Erythroblast (primary cell): ENCODE data around the gene FGF5.

ENCODE experiments used
- GATA1 ChIP-seq: IDR thresholded peaks from 2 replicates; pipeline ENCODE4 v1.6.1; 2011; ENCODE audit warnings: low read depth, mild to moderate bottlenecking, control low read depth, low read length, moderate library complexity
- POLR2A ChIP-seq: IDR thresholded peaks from 2 replicates; pipeline ENCODE4 v1.6.1; 2011; ENCODE audit warnings: mild to moderate bottlenecking, low read length

DNA sequence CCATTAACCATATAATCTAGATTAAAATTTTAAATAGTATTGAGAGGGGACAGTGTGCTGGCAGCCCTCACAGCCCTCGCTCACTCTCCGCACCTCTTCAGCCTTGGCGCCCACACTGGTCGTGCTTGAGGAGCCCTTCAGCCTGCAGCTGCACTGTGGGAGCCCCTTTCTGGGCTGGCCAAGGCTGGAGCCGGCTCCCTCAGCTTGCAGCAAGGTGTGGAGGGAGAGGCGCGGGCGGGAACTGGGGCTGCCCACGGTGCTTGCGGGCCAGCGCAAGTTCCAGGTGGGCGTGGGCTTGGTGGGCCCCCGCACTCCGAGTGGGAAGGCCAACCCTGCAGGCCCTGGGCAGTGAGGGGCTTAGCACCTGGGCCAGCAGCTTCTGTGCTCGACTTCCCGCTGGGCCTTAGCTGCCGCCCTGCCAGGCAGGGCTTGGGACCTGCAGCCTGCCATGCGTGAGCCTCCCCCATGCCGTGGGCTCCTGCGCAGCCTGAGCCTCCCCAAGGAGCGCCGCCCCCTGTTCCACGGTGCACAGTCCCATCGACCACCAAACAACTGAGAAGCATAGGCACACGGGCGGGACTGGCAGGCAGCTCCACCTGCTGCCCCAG is 36.3 kb downstream of the FGF5 start:
- no peak for TF ChIP-seq POLR2A
- TF ChIP-seq GATA1 = no peak
